HG02885 (cell line): ENCODE data around the gene GLYATL1B.

ENCODE experiments used
- ATAC-seq: cut with Tn5 transposase; IDR thresholded peaks from one replicate; pipeline ENCODE4 v1.9.1; 2021; ENCODE audit warnings: mild to moderate bottlenecking; ENCODE audit not compliant: unreplicated experiment, poor library complexity

GLYATL1B gene

DNA sequence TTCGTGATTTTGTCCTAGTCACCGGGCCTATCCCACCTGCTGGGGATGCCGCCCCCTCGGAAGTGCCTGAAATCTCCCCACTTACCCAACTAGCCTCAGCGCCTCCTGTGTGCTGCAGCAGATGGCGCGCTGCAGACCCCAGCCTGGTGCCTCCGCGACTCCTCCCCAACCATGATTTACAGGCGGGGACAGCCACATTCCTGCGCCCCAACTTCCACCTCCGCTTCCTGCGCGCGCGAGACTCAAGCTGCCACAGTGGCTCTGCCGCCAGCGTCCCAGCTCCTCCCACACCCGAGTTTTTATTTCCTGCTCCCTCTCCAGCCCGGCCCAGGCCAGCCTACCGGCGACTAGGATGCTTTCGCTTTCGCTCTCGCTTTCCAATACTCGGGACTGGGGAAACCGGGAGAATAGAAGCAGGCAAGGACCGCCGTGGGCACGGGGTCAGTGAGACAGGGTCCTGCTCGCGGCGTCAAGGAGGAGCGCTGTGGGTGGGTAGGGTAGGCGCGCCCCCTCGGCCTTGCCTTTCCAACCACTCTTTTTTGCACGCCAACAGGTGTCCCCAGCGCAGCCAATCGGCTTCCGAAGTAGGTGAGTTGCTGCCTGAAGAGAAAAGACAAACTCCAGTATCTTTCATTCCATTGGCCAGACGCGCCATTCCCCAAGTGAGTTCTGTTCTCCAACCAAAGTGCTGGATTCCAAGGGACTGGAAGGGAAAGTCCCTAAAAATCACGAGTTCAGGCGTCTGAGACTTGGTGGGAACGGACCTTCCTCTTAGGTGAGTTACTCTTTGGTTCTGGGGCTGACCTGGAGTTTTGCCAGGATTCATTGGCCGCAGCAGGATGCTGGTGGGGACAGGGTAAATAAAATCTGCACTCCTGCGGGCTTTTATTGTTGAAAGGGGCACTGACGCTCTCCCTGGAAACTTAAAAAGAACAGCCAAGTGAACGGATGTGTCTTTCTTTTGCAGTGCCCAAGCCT lies 56.7 kb downstream of the GLYATL1B start, which contains the start of gene FAM111A:
Gene FAM111A, plus strand, starts transcription at position 327 of the 978 bp plus-strand sequence. CDS start 6,017 bp downstream, outside the sequence.
- ATAC-seq, result peak; percentile 70

GRCh38 chr11:59144096-59144495 lies 58.0 kb downstream of the GLYATL1B start:
- ATAC-seq, result no peak
